ENCODE measurements around the gene TMEM259.

Gene TMEM259

GRCh38 chr19:1018932-1019615, 1.8 kb downstream of the TMEM259 start:
- Histone ChIP-seq H3K36me3 (replicated peaks) (no peaks in the 10 kb centered on the region), H3K27ac (no peak overlapping the region)
- in situ Hi-C loops (cut with HindIII; ENCODE audit: low pct_ligation_motif_present, low sequenced_read_pairs), result no loop called here

GRCh38 chr19:1018393-1018792, 2.5 kb downstream of the TMEM259 start:
- in situ Hi-C loops (cut with HindIII; ENCODE audit: low pct_ligation_motif_present, low sequenced_read_pairs), result no loop called here
- Histone ChIP-seq H3K36me3 (replicated peaks) (peaks cover 2% of the 10 kb centered on the region), H3K27me3 (replicated peaks) (no peaks in the 10 kb centered on the region), H3K27ac (no peak overlapping the region), H3K4me3 (ENCODE audit: low read depth, low read length) (no peak overlapping the region)
- TF ChIP-seq CTCF (IDR thresholded peaks at IDR 0.05; ENCODE audit: low read depth, low read length, missing control alignments), result no peak
- DNase-seq, result no peak

More at GRCh38 chr19:1018932-1019615, 1.8 kb downstream of the TMEM259 start:
- no peaks in the 10 kb centered on the region for H3K27me3 ChIP-seq (replicated peaks)
- no peak for TF ChIP-seq CTCF (IDR thresholded peaks at IDR 0.05; ENCODE audit: low read depth, low read length, missing control alignments)
- peak overlapping the region; percentile 92 for H3K4me3 ChIP-seq (ENCODE audit: low read depth, low read length)
- no peak for DNase-seq

- Histone ChIP-seq H3K4me3 (ENCODE audit: low read depth, low read length) (no peak overlapping the region), H3K27ac (no peak overlapping the region)
- in situ Hi-C loops (cut with HindIII; ENCODE audit: low pct_ligation_motif_present, low sequenced_read_pairs), result no loop called here
Measured at GRCh38 chr19:1017906-1018305, 3.0 kb downstream of the TMEM259 start.

GRCh38 chr19:1017115-1017905, 3.6 kb downstream of the TMEM259 start:
- no peak for DNase-seq
- Histone ChIP-seq H3K4me3 (ENCODE audit: low read depth, low read length) (peak overlapping the region; percentile 12), H3K36me3 (replicated peaks) (peaks cover 7% of the 10 kb centered on the region), H3K27ac (peak overlapping the region; percentile 40), H3K27me3 (replicated peaks) (no peaks in the 10 kb centered on the region)
- in situ Hi-C loops (cut with HindIII; ENCODE audit: low pct_ligation_motif_present, low sequenced_read_pairs), result no loop called here
- no peak for TF ChIP-seq CTCF (IDR thresholded peaks at IDR 0.05; ENCODE audit: low read depth, low read length, missing control alignments)

More at GRCh38 chr19:1017906-1018305, 3.0 kb downstream of the TMEM259 start:
- DNase-seq, result no peak
- no peak for TF ChIP-seq CTCF (IDR thresholded peaks at IDR 0.05; ENCODE audit: low read depth, low read length, missing control alignments)
- peaks cover 4% of the 10 kb centered on the region for H3K36me3 ChIP-seq (replicated peaks)
- H3K27me3 ChIP-seq (replicated peaks), result no peaks in the 10 kb centered on the region

- H3K36me3 ChIP-seq (replicated peaks), result peaks cover 13% of the 10 kb centered on the region
- H3K27me3 ChIP-seq (replicated peaks), result no peaks in the 10 kb centered on the region
- peak overlapping the region; percentile 12 for H3K4me3 ChIP-seq (ENCODE audit: low read depth, low read length)
- peak overlapping the region; percentile 40 for H3K27ac ChIP-seq
- no peak for TF ChIP-seq CTCF (IDR thresholded peaks at IDR 0.05; ENCODE audit: low read depth, low read length, missing control alignments)
- DNase-seq, result peak; percentile 59
- in situ Hi-C loops (cut with HindIII; ENCODE audit: low pct_ligation_motif_present, low sequenced_read_pairs), result no loop called here
Measured at GRCh38 chr19:1016647-1017114, 4.2 kb downstream of the TMEM259 start.

All from brain microvascular endothelial cell (primary cell).